ENCODE measurements around the gene COL4A1. TPM values are rescaled to one million over a fixed set of nuclear protein-coding genes. Genes with fewer than 3 reads are reported as not detected.

The COL4A1 gene
- total RNA-seq, 1 donor from 2014 or later: 2,489 TPM

- Mint-ChIP-seq H3K4me3 (ENCODE audit: unreplicated experiment) (peak overlapping the region; percentile 20), H3K9me3 (ENCODE audit: unreplicated experiment) (peaks cover 2% of the 10 kb centered on the region), H3K27me3 (ENCODE audit: low read depth, unreplicated experiment) (no peaks in the 10 kb centered on the region), H3K36me3 (ENCODE audit: low read depth, unreplicated experiment) (no peaks in the 10 kb centered on the region), H3K4me1 (ENCODE audit: low read depth, unreplicated experiment) (peaks cover 40% of the 10 kb centered on the region), H3K27ac (ENCODE audit: unreplicated experiment) (peak overlapping the region; percentile 72)
- peak overlapping the region; percentile 11 for H3K9ac ChIP-seq (ENCODE audit: low read length)
- H3K4me3 ChIP-seq (ENCODE audit: insufficient read depth, low read depth, low read length): no peak overlapping the region
- no peak for FAIRE-seq
- peak overlapping the region; percentile 71 for H3K4me2 ChIP-seq (ENCODE audit: low read length)
- H3K79me2 ChIP-seq (ENCODE audit: insufficient read depth, low read length): no peaks in the 10 kb centered on the region
- no peaks in the 10 kb centered on the region for H4K20me1 ChIP-seq (ENCODE audit: insufficient read depth, low read length)
- no peak overlapping the region for H2AFZ ChIP-seq (ENCODE audit: low read depth, low read length)
- peaks cover 69% of the 10 kb centered on the region for H3K4me1 ChIP-seq (ENCODE audit: insufficient read depth, low read length)
- H3K27me3 ChIP-seq (ENCODE audit: insufficient read depth, low read length): no peaks in the 10 kb centered on the region
- peak overlapping the region; percentile 91 for H3K27ac ChIP-seq (ENCODE audit: low read depth, low read length)
- peak; percentile 60 for DNase-seq (ENCODE audit: low read depth)
- H3K9me3 ChIP-seq (ENCODE audit: insufficient read depth, low read depth, low read length): no peaks in the 10 kb centered on the region
- H3K36me3 ChIP-seq (ENCODE audit: insufficient read depth, low read length): no peaks in the 10 kb centered on the region
- TF ChIP-seq CTCF (IDR thresholded peaks at IDR 0.05; ENCODE audit: insufficient read depth, low read depth, low read length) (no peak), EZH2 (IDR thresholded peaks at IDR 0.05; ENCODE audit: insufficient read depth, low read length) (no peak)
These were observed 178.4 kb downstream of the COL4A1 start for GRCh38 chr13:110128546-110128945.

- no peaks in the 10 kb centered on the region for H4K20me1 ChIP-seq (ENCODE audit: insufficient read depth, low read length)
- no peak overlapping the region for H2AFZ ChIP-seq (ENCODE audit: low read depth, low read length)
- H3K36me3 ChIP-seq (ENCODE audit: insufficient read depth, low read length): no peaks in the 10 kb centered on the region
- no peaks in the 10 kb centered on the region for H3K79me2 ChIP-seq (ENCODE audit: insufficient read depth, low read length)
- peak; percentile 71 for FAIRE-seq
- peaks cover 44% of the 10 kb centered on the region for H3K4me1 Mint-ChIP-seq (ENCODE audit: low read depth, unreplicated experiment)
- peak overlapping the region; percentile 91 for H3K27ac ChIP-seq (ENCODE audit: low read depth, low read length)
- no peaks in the 10 kb centered on the region for H3K9me3 ChIP-seq (ENCODE audit: insufficient read depth, low read depth, low read length)
- peaks cover 74% of the 10 kb centered on the region for H3K4me1 ChIP-seq (ENCODE audit: insufficient read depth, low read length)
- peak overlapping the region; percentile 75 for H3K9ac ChIP-seq (ENCODE audit: low read length)
- H3K27me3 ChIP-seq (ENCODE audit: insufficient read depth, low read length): no peaks in the 10 kb centered on the region
- H3K4me3 Mint-ChIP-seq (ENCODE audit: unreplicated experiment): peak overlapping the region; percentile 20
- H3K9me3 Mint-ChIP-seq (ENCODE audit: unreplicated experiment): peaks cover 2% of the 10 kb centered on the region
- TF ChIP-seq EZH2 (IDR thresholded peaks at IDR 0.05; ENCODE audit: insufficient read depth, low read length) (no peak), CTCF (IDR thresholded peaks at IDR 0.05; ENCODE audit: insufficient read depth, low read depth, low read length) (no peak)
- H3K27ac Mint-ChIP-seq (ENCODE audit: unreplicated experiment): peak overlapping the region; percentile 72
- DNase-seq (ENCODE audit: low read depth): peak; percentile 84
- no peaks in the 10 kb centered on the region for H3K27me3 Mint-ChIP-seq (ENCODE audit: low read depth, unreplicated experiment)
- no peaks in the 10 kb centered on the region for H3K36me3 Mint-ChIP-seq (ENCODE audit: low read depth, unreplicated experiment)
- peak overlapping the region; percentile 71 for H3K4me2 ChIP-seq (ENCODE audit: low read length)
- no peak overlapping the region for H3K4me3 ChIP-seq (ENCODE audit: insufficient read depth, low read depth, low read length)
These were observed 178.9 kb downstream of the COL4A1 start for GRCh38 chr13:110127986-110128511.

- H3K27ac Mint-ChIP-seq (ENCODE audit: unreplicated experiment): peak overlapping the region; percentile 73
- H3K9me3 ChIP-seq (ENCODE audit: insufficient read depth, low read depth, low read length): no peaks in the 10 kb centered on the region
- peak overlapping the region; percentile 57 for H2AFZ ChIP-seq (ENCODE audit: low read depth, low read length)
- peaks cover 47% of the 10 kb centered on the region for H3K4me1 Mint-ChIP-seq (ENCODE audit: low read depth, unreplicated experiment)
- H3K4me1 ChIP-seq (ENCODE audit: insufficient read depth, low read length): peaks cover 67% of the 10 kb centered on the region
- no peaks in the 10 kb centered on the region for H3K27me3 Mint-ChIP-seq (ENCODE audit: low read depth, unreplicated experiment)
- peak overlapping the region; percentile 69 for H3K4me3 Mint-ChIP-seq (ENCODE audit: unreplicated experiment)
- no peaks in the 10 kb centered on the region for H3K36me3 ChIP-seq (ENCODE audit: insufficient read depth, low read length)
- FAIRE-seq (peak; percentile 96), DNase-seq (ENCODE audit: low read depth) (peak; percentile 99)
- H3K4me2 ChIP-seq (ENCODE audit: low read length): peak overlapping the region; percentile 71
- no peaks in the 10 kb centered on the region for H3K27me3 ChIP-seq (ENCODE audit: insufficient read depth, low read length)
- H3K9me3 Mint-ChIP-seq (ENCODE audit: unreplicated experiment): peaks cover 2% of the 10 kb centered on the region
- no peaks in the 10 kb centered on the region for H4K20me1 ChIP-seq (ENCODE audit: insufficient read depth, low read length)
- peak overlapping the region; percentile 91 for H3K27ac ChIP-seq (ENCODE audit: low read depth, low read length)
- H3K9ac ChIP-seq (ENCODE audit: low read length): peak overlapping the region; percentile 75
- H3K79me2 ChIP-seq (ENCODE audit: insufficient read depth, low read length): no peaks in the 10 kb centered on the region
- no peaks in the 10 kb centered on the region for H3K36me3 Mint-ChIP-seq (ENCODE audit: low read depth, unreplicated experiment)
- TF ChIP-seq EZH2 (IDR thresholded peaks at IDR 0.05; ENCODE audit: insufficient read depth, low read length): no peak
- no peak for TF ChIP-seq CTCF (IDR thresholded peaks at IDR 0.05; ENCODE audit: insufficient read depth, low read depth, low read length)
- H3K4me3 ChIP-seq (ENCODE audit: insufficient read depth, low read depth, low read length): peak overlapping the region; percentile 18
These were observed 180.5 kb downstream of the COL4A1 start for GRCh38 chr13:110126391-110126961.
